ENCODE results near the gene SMC6. TPM values are rescaled to one million over a fixed set of nuclear protein-coding genes. Genes with fewer than 3 reads are reported as not detected.

The SMC6 gene
- total RNA-seq, 2 experiments from 2014 or later = 35.2 to 37.2 TPM

DNA sequence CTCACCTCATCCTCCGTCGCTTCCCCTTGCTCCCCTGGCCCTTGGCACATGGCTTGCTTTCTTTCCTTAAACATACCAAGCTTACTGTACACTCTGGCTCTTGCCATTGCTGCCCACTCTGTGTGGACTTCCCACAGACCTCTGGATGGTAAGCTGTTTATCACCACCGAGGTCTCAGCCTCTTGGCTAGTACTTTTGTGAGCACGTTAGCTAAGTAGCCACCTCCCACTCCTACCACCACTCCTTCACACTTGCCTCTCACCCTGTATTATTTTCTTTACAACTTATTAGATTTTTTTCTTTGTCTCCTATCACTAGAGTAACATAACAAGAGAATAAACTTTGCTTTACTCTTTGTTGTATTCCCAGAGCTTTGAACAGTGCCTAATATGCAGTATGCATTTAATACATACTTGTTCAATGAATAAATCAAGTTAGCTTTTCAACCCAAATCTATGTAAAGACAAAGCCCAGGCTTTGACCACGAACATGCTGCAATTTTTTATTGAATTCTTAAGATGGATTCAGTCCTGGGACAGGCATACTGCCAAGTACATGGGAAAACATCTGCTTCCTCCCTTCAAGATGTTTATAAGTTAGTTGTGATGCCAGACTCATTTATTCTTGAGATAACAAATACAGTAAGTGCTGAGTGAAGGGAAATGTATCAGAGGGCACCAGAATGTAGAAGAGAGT is 37.7 kb upstream of the SMC6 start:
- peaks cover 30% of the 10 kb centered on the region for H3K27me3 Mint-ChIP-seq (ENCODE audit: low read depth)
- ATAC-seq = no peak

DNA sequence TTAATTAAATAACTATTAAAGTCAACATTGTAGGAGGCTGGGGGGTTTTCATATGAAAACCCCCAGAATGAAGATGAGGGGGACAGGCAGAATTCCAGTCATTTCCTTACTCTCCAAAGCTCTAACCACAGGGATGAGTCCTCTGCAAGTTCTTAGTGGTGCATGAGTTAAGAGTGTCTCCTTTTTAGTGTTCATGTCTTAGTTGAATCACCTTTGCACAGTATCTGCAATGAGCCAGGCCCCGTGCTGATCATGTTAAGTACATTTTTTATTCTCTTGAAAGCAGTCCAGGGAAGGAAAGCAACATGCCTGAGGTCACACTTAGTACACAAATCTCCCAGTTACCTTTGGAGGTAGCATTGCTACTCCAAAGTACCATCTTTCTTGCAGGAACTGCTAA is 36.9 kb upstream of the SMC6 start:
- CTCF ChIA-PET = no interaction called here
- ATAC-seq = no peak
- Mint-ChIP-seq H3K9me3 (ENCODE audit: insufficient read depth) (no peaks in the 10 kb centered on the region), H3K27ac (no peak overlapping the region), H3K4me1 (ENCODE audit: low read depth) (peaks cover 9% of the 10 kb centered on the region), H3K27me3 (ENCODE audit: low read depth) (peaks cover 30% of the 10 kb centered on the region), H3K36me3 (ENCODE audit: low read depth) (no peaks in the 10 kb centered on the region), H3K4me3 (no peak overlapping the region)
- POLR2A ChIA-PET = no interaction called here
- no peak for DNase-seq

More for the DNA sequence above, 37.7 kb upstream of the SMC6 start:
- ChIA-PET POLR2A (no interaction called here), CTCF (no interaction called here)
- peaks cover 9% of the 10 kb centered on the region for H3K4me1 Mint-ChIP-seq (ENCODE audit: low read depth)
- no peak overlapping the region for H3K27ac Mint-ChIP-seq
- no peaks in the 10 kb centered on the region for H3K9me3 Mint-ChIP-seq (ENCODE audit: insufficient read depth)
- no peak overlapping the region for H3K4me3 Mint-ChIP-seq
- no peaks in the 10 kb centered on the region for H3K36me3 Mint-ChIP-seq (ENCODE audit: low read depth)
- DNase-seq = no peak

DNA sequence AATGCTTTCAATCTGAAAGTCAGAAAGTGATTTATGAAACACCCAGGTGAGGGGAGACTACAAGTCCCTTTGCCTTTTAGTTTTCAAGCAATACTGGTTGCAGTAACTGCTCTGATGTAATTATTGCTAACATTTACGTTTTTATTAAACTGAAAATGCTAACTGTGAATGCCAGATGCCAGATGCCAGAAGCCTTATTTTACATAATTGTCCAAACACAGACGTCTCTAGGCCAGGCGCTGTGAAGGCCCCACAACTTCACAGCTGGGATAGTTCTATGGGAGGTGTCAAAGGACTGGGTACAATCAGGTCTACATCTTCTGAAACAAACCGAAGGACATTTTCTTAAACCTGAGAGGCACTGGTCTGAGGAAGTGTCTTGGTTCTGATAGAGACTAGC is 35.2 kb upstream of the SMC6 start:
- no peaks in the 10 kb centered on the region for H3K9me3 Mint-ChIP-seq (ENCODE audit: insufficient read depth)
- H3K36me3 Mint-ChIP-seq (ENCODE audit: low read depth) = peaks cover 6% of the 10 kb centered on the region
- H3K27ac Mint-ChIP-seq = no peak overlapping the region
- DNase-seq = no peak
- ChIA-PET POLR2A (interaction anchor here (0.6 kb wide), 1 partner anchor 1677 kb away, joined by 3 read pairs; no protein-coding TSS in a partner anchor), CTCF (no interaction called here)
- ATAC-seq = no peak
- H3K4me3 Mint-ChIP-seq = no peak overlapping the region
- peaks cover 26% of the 10 kb centered on the region for H3K27me3 Mint-ChIP-seq (ENCODE audit: low read depth)
- H3K4me1 Mint-ChIP-seq (ENCODE audit: low read depth) = peaks cover 9% of the 10 kb centered on the region

DNA sequence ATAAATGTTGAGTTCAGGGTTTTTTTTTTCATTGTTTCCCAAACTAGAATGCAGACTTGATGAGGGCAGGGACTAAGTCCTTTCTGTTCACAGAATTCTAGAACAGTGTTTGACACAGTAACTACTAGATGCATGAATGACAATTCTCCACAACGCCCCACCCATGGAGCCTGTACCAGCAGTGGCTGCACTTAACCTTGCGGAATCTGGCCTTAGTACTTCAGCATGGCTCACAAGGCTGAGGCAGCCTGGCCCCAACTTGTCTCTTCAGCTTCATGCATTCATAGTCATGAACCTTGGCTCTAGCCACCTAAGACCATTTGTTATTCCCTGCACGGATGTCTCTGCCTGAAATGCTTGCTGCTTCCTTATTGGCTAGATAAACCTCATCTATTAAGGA is 33.1 kb upstream of the SMC6 start:
- peaks cover 25% of the 10 kb centered on the region for H3K36me3 Mint-ChIP-seq (ENCODE audit: low read depth)
- POLR2A ChIA-PET = no interaction called here
- H3K9me3 Mint-ChIP-seq (ENCODE audit: insufficient read depth) = no peaks in the 10 kb centered on the region
- no peak overlapping the region for H3K27ac Mint-ChIP-seq
- H3K4me1 Mint-ChIP-seq (ENCODE audit: low read depth) = no peaks in the 10 kb centered on the region
- H3K4me3 Mint-ChIP-seq = no peak overlapping the region
- CTCF ChIA-PET = interaction anchor here (1.3 kb wide), 1 partner anchor 43 kb away, joined by 3 read pairs; no protein-coding TSS in a partner anchor
- no peak for ATAC-seq
- peaks cover 10% of the 10 kb centered on the region for H3K27me3 Mint-ChIP-seq (ENCODE audit: low read depth)
- no peak for DNase-seq

DNA sequence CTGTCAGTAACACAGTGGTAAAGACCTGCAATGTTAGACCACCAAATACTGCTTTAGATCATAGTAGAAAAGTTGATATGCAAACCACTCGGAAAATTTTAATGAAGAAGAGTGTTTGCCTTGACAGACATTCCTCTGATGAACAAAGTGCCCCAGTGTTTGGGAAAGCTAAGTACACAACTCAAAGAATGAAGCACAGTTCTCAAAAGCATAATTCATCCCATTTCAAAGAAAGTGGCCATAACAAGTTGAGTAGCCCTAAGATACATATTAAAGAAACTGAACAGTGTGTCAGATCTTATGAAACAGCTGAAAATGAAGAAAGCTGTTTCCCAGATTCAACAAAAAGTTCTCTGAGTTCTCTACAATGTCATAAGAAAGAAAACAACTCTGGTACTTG is 27.9 kb upstream of the SMC6 start:
- POLR2A ChIA-PET = no interaction called here
- no peaks in the 10 kb centered on the region for H3K27me3 Mint-ChIP-seq (ENCODE audit: low read depth)
- no peak overlapping the region for H3K4me3 Mint-ChIP-seq
- no peak for ATAC-seq
- CTCF ChIA-PET = no interaction called here
- H3K27ac Mint-ChIP-seq = no peak overlapping the region
- DNase-seq = no peak
- H3K36me3 Mint-ChIP-seq (ENCODE audit: low read depth) = peaks cover 56% of the 10 kb centered on the region
- no peaks in the 10 kb centered on the region for H3K4me1 Mint-ChIP-seq (ENCODE audit: low read depth)
- no peaks in the 10 kb centered on the region for H3K9me3 Mint-ChIP-seq (ENCODE audit: insufficient read depth)

DNA sequence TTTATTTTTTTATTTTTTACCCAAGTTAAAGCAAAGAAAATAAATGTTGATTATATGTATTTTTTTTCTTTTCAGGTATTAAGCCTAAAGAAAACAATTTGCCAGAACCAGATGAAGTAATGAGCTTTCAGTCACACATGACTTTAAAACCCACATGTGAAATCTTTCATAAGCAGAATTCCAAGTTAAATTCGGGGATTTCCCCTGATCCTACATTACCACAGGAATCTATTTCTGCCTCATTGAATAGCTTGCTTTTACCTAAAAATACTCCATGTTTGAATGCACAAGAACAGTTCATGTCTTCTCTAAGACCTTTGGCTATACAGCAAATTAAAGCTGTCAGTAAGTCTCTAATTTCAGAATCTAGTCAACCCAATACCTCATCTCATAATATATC is 26.9 kb upstream of the SMC6 start:
- Mint-ChIP-seq H3K27me3 (ENCODE audit: low read depth) (no peaks in the 10 kb centered on the region), H3K9me3 (ENCODE audit: insufficient read depth) (no peaks in the 10 kb centered on the region), H3K27ac (no peak overlapping the region), H3K4me3 (no peak overlapping the region), H3K4me1 (ENCODE audit: low read depth) (no peaks in the 10 kb centered on the region), H3K36me3 (ENCODE audit: low read depth) (peaks cover 61% of the 10 kb centered on the region)
- no peak for ATAC-seq
- ChIA-PET CTCF (no interaction called here), POLR2A (no interaction called here)
- no peak for DNase-seq

DNA sequence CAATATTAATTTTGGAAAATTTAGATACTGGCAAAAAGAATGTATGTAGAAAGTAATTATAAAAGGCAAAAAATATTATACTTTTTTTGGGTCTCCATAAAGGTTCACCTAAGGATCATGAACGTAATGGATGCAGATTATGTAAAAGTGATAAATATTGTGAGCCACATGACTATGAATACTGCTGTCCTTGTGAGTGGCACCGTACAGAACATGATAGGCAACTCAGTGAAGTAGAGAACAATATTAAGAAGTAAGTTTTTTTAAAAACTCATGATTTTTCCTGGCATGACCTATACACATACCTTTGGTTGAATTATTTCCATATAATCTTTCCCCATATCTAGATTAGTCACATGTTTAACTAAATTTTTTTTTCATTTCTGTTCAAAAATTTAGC is 18.9 kb upstream of the SMC6 start:
- Mint-ChIP-seq H3K4me3 (no peak overlapping the region), H3K36me3 (ENCODE audit: low read depth) (peaks cover 42% of the 10 kb centered on the region), H3K4me1 (ENCODE audit: low read depth) (no peaks in the 10 kb centered on the region), H3K27ac (no peak overlapping the region), H3K9me3 (ENCODE audit: insufficient read depth) (no peaks in the 10 kb centered on the region), H3K27me3 (ENCODE audit: low read depth) (no peaks in the 10 kb centered on the region)
- POLR2A ChIA-PET = interaction anchor here (1.1 kb wide), 1 partner anchor 19 kb away, joined by 3 read pairs; the partner anchor contains the start of genes GEN1 and SMC6
- CTCF ChIA-PET = no interaction called here
- ATAC-seq = no peak
- no peak for DNase-seq

DNA sequence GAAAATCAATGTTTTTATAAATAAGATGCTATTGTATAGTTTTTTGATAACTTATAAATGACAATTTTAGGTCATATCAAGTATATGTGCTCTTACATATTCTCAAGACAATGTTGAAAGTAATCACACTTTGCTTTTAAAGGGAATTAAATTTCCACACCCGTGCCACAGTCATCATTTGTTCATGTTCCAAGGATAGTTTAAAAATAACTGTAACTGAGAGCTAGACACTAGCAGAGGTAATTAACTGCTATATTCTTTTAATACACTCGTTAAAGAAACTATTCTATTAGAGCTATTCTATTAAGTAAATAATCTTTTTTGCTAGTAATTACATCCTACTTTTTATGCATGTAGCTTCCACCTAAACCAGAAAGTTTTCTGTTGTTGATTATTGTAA is 18.3 kb upstream of the SMC6 start:
- ChIA-PET CTCF (no interaction called here), POLR2A (interaction anchor here (1.1 kb wide), 1 partner anchor 18 kb away, joined by 3 read pairs; the partner anchor contains the start of genes GEN1 and SMC6)
- no peak overlapping the region for H3K27ac Mint-ChIP-seq
- no peak for ATAC-seq
- no peaks in the 10 kb centered on the region for H3K4me1 Mint-ChIP-seq (ENCODE audit: low read depth)
- no peaks in the 10 kb centered on the region for H3K27me3 Mint-ChIP-seq (ENCODE audit: low read depth)
- no peak overlapping the region for H3K4me3 Mint-ChIP-seq
- no peaks in the 10 kb centered on the region for H3K9me3 Mint-ChIP-seq (ENCODE audit: insufficient read depth)
- peaks cover 40% of the 10 kb centered on the region for H3K36me3 Mint-ChIP-seq (ENCODE audit: low read depth)
- DNase-seq = no peak

DNA sequence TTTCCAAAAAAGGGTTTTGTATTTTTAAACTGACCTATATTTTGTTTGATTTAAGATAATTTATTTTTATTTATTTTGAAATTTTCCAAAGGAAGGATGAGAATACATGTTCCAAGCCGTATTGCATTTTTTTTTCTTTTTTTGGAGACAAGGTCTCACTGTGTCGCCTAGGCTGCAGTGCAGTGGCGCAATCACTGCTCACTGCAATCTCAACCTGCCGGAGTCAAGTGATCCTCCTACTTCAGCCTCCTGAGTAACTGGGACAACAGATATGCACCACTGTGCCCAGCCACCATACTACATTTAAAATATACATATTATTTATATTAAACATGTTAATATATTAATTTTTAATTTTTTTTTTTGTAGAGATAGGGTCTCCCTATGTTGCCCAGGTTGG is 15.3 kb upstream of the SMC6 start:
- no peak for ATAC-seq
- Mint-ChIP-seq H3K4me1 (ENCODE audit: low read depth) (no peaks in the 10 kb centered on the region), H3K9me3 (ENCODE audit: insufficient read depth) (no peaks in the 10 kb centered on the region), H3K4me3 (no peak overlapping the region), H3K27ac (no peak overlapping the region), H3K36me3 (ENCODE audit: low read depth) (peaks cover 27% of the 10 kb centered on the region), H3K27me3 (ENCODE audit: low read depth) (no peaks in the 10 kb centered on the region)
- DNase-seq = no peak
- POLR2A ChIA-PET = interaction anchor here (0.5 kb wide), 1 partner anchor 44 kb away, joined by 3 read pairs; no protein-coding TSS in a partner anchor
- CTCF ChIA-PET = no interaction called here

DNA sequence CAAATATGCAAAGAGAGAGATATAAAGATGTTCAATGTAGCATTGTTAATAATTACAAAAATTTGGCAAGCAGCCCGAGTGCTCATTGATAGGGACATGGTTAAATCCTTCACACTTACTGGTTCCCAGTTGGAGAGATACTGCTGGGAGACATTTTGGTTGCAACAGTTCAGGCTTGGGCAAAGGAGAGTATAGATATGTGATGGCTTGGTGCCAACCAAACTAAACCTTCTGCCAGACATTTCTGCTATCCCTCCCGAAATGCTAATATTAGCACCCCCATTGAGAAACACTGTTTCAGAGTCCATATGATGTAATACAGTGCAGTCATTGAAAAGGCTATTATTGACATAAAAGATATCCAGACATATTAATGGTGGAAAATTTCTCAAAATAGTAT is 11.8 kb upstream of the SMC6 start:
- ChIA-PET POLR2A (no interaction called here), CTCF (no interaction called here)
- no peak overlapping the region for H3K4me3 Mint-ChIP-seq
- no peak overlapping the region for H3K27ac Mint-ChIP-seq
- no peak for DNase-seq
- H3K4me1 Mint-ChIP-seq (ENCODE audit: low read depth) = no peaks in the 10 kb centered on the region
- no peaks in the 10 kb centered on the region for H3K27me3 Mint-ChIP-seq (ENCODE audit: low read depth)
- H3K9me3 Mint-ChIP-seq (ENCODE audit: insufficient read depth) = no peaks in the 10 kb centered on the region
- H3K36me3 Mint-ChIP-seq (ENCODE audit: low read depth) = peaks cover 38% of the 10 kb centered on the region
- ATAC-seq = no peak

DNA sequence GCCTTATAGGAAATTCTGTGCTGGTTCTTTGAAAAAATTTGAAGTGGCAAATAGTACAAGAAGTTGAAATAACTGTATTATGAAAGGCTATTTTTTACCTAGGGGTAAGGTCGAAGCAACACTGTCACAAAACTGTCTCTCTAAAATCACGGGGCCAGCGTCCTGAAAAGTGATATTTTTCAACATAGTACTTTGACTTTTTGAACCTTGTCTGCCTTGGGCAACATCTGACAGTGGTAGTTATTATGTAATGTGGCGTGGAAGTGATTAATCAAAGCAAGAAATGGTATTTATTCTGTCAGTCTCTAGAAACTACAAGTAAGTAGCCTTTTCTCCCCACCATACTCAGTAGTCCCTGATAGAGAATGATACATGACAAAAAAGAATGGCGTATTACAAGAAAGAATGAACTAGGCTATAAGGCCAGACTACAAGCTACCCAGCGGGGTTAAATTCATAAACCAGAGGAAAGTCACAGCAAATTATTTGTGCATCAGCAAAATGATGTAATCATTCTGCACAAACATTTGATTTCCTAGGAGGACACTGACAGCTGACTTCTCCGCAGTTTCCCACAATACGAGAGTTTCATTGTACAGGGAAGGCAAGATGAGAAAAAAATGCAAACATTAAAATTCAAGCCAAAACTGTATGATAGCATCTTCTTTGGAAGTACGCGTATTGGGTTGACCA is 10.2 kb upstream of the SMC6 start:
- Mint-ChIP-seq H3K4me3 (no peak overlapping the region), H3K4me1 (ENCODE audit: low read depth) (peaks cover 3% of the 10 kb centered on the region), H3K9me3 (ENCODE audit: insufficient read depth) (no peaks in the 10 kb centered on the region), H3K36me3 (ENCODE audit: low read depth) (peaks cover 40% of the 10 kb centered on the region), H3K27me3 (ENCODE audit: low read depth) (no peaks in the 10 kb centered on the region), H3K27ac (no peak overlapping the region)
- DNase-seq (no peak), ATAC-seq (no peak)
- CTCF ChIA-PET = no interaction called here
- POLR2A ChIA-PET = no interaction called here

DNA sequence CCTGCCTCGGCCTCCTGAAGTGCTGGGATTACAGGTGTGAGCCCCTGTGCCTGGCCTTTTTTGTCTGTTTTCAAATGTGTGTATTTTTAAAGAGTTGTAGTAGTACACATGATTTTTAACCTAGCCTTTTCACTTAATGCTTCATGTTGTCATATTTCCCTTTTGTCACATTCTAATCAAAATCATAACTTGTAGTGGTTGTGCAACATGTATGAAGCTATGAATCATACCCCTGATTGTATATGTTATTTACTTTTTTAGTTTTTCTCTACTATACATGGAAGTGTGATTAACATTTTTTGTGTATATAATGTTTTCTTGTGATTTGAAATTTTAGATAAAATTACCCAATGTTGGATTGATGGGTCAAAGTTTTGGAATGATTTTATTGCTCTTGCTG is 8.8 kb upstream of the SMC6 start:
- DNase-seq (no peak), ATAC-seq (no peak)
- H3K4me3 Mint-ChIP-seq = no peak overlapping the region
- POLR2A ChIA-PET = no interaction called here
- CTCF ChIA-PET = interaction anchor here (0.7 kb wide), 1 partner anchor 42 kb away, joined by 3 read pairs; no protein-coding TSS in a partner anchor
- peaks cover 15% of the 10 kb centered on the region for H3K4me1 Mint-ChIP-seq (ENCODE audit: low read depth)
- H3K9me3 Mint-ChIP-seq (ENCODE audit: insufficient read depth) = no peaks in the 10 kb centered on the region
- peaks cover 37% of the 10 kb centered on the region for H3K36me3 Mint-ChIP-seq (ENCODE audit: low read depth)
- H3K27ac Mint-ChIP-seq = no peak overlapping the region
- H3K27me3 Mint-ChIP-seq (ENCODE audit: low read depth) = no peaks in the 10 kb centered on the region

Measured in activated CD8-positive, alpha-beta T cell treated with anti-CD3 and anti-CD28 coated beads, Interleukin-2, amount 10 ng/mL, durations not matched to agents 7 days and 5 days (primary cell).